ENCODE results near the gene NFKBIB. TPM values are rescaled to one million over a fixed set of nuclear protein-coding genes. Genes with fewer than 3 reads are reported as not detected.

Gene NFKBIB
- polyA plus RNA-seq, 2 of the 4 experiments (the other 2 are of a cell fraction), result 35.0 to 61.7 TPM

DNA sequence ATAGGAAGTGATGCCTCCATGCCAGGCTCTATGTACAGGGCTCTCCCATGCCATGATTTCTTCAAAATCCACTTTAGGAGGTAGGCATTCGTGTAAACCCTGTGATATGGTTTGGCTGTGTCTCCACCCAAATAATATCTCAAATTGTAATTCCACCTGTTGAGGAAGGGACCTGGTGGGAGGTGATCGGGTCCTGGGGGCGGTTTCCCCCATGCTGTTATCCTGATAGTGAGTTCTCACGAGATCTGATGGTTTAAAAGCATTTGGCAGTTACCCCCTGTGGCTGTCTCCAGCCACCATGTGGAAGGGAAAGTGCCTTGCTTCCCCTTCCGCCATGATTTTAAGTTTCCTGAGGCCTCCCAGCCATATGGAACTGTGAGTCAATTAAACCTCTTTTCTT is 22.7 kb downstream of the NFKBIB start:
- no peak for ATAC-seq
- DNase-seq (ENCODE audit: low read depth in 1 of 2, low spot score in 1 of 2), result no peak
- Histone ChIP-seq H3K9me3 (no peaks in the 10 kb centered on the region), H3K4me3 (no peak overlapping the region), H3K27ac (no peak overlapping the region), H3K4me2 (no peak overlapping the region), H3K4me1 (0 out of 3 replicates have a peak, but pooled peaks cover 5% of the 10 kb centered on the region)
- ChIA-PET POLR2A (no interaction called here), CTCF (interaction anchor here (0.7 to 2.2 kb wide), 3 partner anchors 9 to 456 kb away, joined by 3 to 28 read pairs (median 3); partner anchors contain the start of genes MRPS12 and SARS2)
- no peak for TF ChIP-seq EHMT2 (IDR thresholded peaks at IDR 0.05; ENCODE audit: low read depth)
- TF ChIP-seq MAZ (IDR thresholded peaks at IDR 0.05; ENCODE audit: borderline replicate concordance, low read depth, low read length), result no peak
- TF ChIP-seq HEYL (CRISPR knock-in tag; IDR thresholded peaks at IDR 0.05), result no peak
- no peak for TF ChIP-seq TFCP2L1 (CRISPR knock-in tag; IDR thresholded peaks at IDR 0.05)
- TF ChIP-seq NFE2L2 (conservative IDR thresholded peaks at IDR 0.05; ENCODE audit: low read length), result no peak
- no peak for TF ChIP-seq JUNB (IDR thresholded peaks at IDR 0.05)
- TF ChIP-seq GATA3 (IDR thresholded peaks at IDR 0.05; ENCODE audit: borderline replicate concordance), result no peak
- TF ChIP-seq NR3C1 (IDR thresholded peaks at IDR 0.05), result no peak
- no peak for TF ChIP-seq FOSL2 (IDR thresholded peaks at IDR 0.05)
- TF ChIP-seq FOSL2 (CRISPR knock-in tag; IDR thresholded peaks at IDR 0.05), result no peak
- no peak for TF ChIP-seq CHD2 (IDR thresholded peaks at IDR 0.05; ENCODE audit: low read length, partially characterized antibody)
- no peak for TF ChIP-seq ESRRA (IDR thresholded peaks at IDR 0.05; ENCODE audit: borderline replicate concordance, low read length)
- TF ChIP-seq, protein P1, sequence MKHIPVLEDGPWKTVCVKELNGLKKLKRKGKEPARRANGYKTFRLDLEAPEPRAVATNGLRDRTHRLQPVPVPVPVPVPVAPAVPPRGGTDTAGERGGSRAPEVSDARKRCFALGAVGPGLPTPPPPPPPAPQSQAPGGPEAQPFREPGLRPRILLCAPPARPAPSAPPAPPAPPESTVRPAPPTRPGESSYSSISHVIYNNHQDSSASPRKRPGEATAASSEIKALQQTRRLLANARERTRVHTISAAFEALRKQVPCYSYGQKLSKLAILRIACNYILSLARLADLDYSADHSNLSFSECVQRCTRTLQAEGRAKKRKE (CRISPR knock-in tag; IDR thresholded peaks at IDR 0.05; ENCODE audit: low read depth), result no peak
- TF ChIP-seq CHD4 (IDR thresholded peaks at IDR 0.05; ENCODE audit: borderline replicate concordance), result no peak
- TF ChIP-seq EP300 (IDR thresholded peaks at IDR 0.05), result no peak
- no peak for TF ChIP-seq HOXA7 (CRISPR knock-in tag; IDR thresholded peaks at IDR 0.05)
- TF ChIP-seq, protein P2, sequence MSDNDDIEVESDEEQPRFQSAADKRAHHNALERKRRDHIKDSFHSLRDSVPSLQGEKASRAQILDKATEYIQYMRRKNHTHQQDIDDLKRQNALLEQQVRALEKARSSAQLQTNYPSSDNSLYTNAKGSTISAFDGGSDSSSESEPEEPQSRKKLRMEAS (IDR thresholded peaks at IDR 0.05), result no peak
- TF ChIP-seq MAFK (IDR thresholded peaks at IDR 0.05; ENCODE audit: partially characterized antibody), result no peak
- TF ChIP-seq, protein P3, sequence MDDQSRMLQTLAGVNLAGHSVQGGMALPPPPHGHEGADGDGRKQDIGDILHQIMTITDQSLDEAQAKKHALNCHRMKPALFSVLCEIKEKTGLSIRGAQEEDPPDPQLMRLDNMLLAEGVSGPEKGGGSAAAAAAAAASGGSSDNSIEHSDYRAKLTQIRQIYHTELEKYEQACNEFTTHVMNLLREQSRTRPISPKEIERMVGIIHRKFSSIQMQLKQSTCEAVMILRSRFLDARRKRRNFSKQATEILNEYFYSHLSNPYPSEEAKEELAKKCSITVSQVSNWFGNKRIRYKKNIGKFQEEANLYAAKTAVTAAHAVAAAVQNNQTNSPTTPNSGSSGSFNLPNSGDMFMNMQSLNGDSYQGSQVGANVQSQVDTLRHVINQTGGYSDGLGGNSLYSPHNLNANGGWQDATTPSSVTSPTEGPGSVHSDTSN (IDR thresholded peaks at IDR 0.05), result no peak
- TF ChIP-seq, protein P4, sequence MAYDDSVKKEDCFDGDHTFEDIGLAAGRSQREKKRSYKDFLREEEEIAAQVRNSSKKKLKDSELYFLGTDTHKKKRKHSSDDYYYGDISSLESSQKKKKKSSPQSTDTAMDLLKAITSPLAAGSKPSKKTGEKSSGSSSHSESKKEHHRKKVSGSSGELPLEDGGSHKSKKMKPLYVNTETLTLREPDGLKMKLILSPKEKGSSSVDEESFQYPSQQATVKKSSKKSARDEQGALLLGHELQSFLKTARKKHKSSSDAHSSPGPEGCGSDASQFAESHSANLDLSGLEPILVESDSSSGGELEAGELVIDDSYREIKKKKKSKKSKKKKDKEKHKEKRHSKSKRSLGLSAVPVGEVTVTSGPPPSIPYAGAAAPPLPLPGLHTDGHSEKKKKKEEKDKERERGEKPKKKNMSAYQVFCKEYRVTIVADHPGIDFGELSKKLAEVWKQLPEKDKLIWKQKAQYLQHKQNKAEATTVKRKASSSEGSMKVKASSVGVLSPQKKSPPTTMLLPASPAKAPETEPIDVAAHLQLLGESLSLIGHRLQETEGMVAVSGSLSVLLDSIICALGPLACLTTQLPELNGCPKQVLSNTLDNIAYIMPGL (CRISPR knock-in tag; IDR thresholded peaks at IDR 0.05; ENCODE audit: borderline replicate concordance), result no peak
- 92% methylated on average over 5 of the region's 5 CpGs for WGBS (ENCODE audit: missing lambda C conversion rate)
- no peak for FAIRE-seq

DNA sequence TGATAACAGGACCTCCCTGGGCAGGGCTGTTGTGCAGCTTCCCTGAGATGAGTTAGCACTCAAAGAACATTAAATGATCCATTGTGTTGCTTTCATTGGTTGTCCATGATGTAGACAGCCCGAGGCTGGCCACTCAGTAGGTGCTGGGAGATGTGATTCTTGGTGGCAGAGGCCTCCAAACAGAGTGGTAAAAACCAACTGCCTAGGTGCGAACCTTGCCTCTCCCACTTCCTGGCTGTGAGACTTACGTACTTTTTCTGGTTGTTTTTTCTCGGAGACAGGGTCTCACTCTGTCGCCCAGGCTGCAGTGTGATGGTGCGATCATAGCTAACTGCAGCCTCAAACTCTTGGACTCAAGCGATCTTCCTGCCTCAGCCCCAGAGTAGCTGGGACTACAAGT is 24.6 kb downstream of the NFKBIB start:
- CTCF ChIA-PET, result interaction anchor here (0.6 to 2.3 kb wide), 13 partner anchors 9 to 522 kb away, joined by 3 to 8 read pairs (median 3); partner anchors contain the start of gene FAM98C

More for the DNA sequence above, 24.6 kb downstream of the NFKBIB start:
- WGBS (ENCODE audit: missing lambda C conversion rate), result 93% methylated on average over 7 of the region's 7 CpGs
- ATAC-seq (no peak), DNase-seq (ENCODE audit: low read depth in 1 of 2, low spot score in 1 of 2) (no peak), FAIRE-seq (no peak)
- H3K9me3 ChIP-seq, result no peaks in the 10 kb centered on the region
- TF ChIP-seq CHD4 (IDR thresholded peaks at IDR 0.05; ENCODE audit: borderline replicate concordance), result no peak
- TF ChIP-seq, protein P5, sequence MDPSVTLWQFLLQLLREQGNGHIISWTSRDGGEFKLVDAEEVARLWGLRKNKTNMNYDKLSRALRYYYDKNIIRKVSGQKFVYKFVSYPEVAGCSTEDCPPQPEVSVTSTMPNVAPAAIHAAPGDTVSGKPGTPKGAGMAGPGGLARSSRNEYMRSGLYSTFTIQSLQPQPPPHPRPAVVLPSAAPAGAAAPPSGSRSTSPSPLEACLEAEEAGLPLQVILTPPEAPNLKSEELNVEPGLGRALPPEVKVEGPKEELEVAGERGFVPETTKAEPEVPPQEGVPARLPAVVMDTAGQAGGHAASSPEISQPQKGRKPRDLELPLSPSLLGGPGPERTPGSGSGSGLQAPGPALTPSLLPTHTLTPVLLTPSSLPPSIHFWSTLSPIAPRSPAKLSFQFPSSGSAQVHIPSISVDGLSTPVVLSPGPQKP (IDR thresholded peaks at IDR 0.05; ENCODE audit: low read depth, low read length), result no peak
- no peak for TF ChIP-seq RFX5 (IDR thresholded peaks at IDR 0.05)
- TF ChIP-seq FOSB (CRISPR knock-in tag; IDR thresholded peaks at IDR 0.05), result no peak
- no peak for TF ChIP-seq FOSL2 (IDR thresholded peaks at IDR 0.05)
- TF ChIP-seq FOSL2 (CRISPR knock-in tag; IDR thresholded peaks at IDR 0.05), result no peak
- TF ChIP-seq NFE2L2 (conservative IDR thresholded peaks at IDR 0.05; ENCODE audit: low read length), result no peak
- no peak for TF ChIP-seq POLR2A (IDR thresholded peaks at IDR 0.05; ENCODE audit: low read length)
- no peak for TF ChIP-seq EHF (CRISPR knock-in tag; IDR thresholded peaks at IDR 0.05)
- TF ChIP-seq HDAC2 (IDR thresholded peaks at IDR 0.05), result no peak
- no peak for TF ChIP-seq ZSCAN20 (CRISPR knock-in tag; IDR thresholded peaks at IDR 0.05)
- TF ChIP-seq HOXB13 (CRISPR knock-in tag; IDR thresholded peaks at IDR 0.05; ENCODE audit: low read depth), result no peak
- no peak for TF ChIP-seq HOXA7 (CRISPR knock-in tag; IDR thresholded peaks at IDR 0.05)
- TF ChIP-seq, protein P6, sequence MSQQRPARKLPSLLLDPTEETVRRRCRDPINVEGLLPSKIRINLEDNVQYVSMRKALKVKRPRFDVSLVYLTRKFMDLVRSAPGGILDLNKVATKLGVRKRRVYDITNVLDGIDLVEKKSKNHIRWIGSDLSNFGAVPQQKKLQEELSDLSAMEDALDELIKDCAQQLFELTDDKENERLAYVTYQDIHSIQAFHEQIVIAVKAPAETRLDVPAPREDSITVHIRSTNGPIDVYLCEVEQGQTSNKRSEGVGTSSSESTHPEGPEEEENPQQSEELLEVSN (IDR thresholded peaks at IDR 0.05; ENCODE audit: borderline replicate concordance, low read depth), result no peak
- no peak for TF ChIP-seq RARB (CRISPR knock-in tag; IDR thresholded peaks at IDR 0.05)
- TF ChIP-seq MAZ (IDR thresholded peaks at IDR 0.05; ENCODE audit: borderline replicate concordance, low read depth, low read length), result no peak
- TF ChIP-seq ZFP36 (IDR thresholded peaks at IDR 0.05; ENCODE audit: borderline replicate concordance, partially characterized antibody), result no peak
- TF ChIP-seq ZNF302 (CRISPR knock-in tag; IDR thresholded peaks at IDR 0.05), result no peak
- TF ChIP-seq CBX2 (IDR thresholded peaks at IDR 0.05; ENCODE audit: borderline replicate concordance, low read depth), result no peak
- no peak overlapping the region for H3K4me2 ChIP-seq
- no peak overlapping the region for H3K27ac ChIP-seq
- H3K4me1 ChIP-seq, result peaks cover 4% of the 10 kb centered on the region; the same call in 2 of the 3 replicates
- H3K4me3 ChIP-seq, result no peak overlapping the region
- POLR2A ChIA-PET, result interaction anchor here (0.8 to 1.0 kb wide), 2 partner anchors 75 to 277 kb away, joined by 3 to 4 read pairs; no protein-coding TSS in a partner anchor

Measured in A549 (cell line).